T-cell (primary cell): Measurements from ENCODE around the gene NNT. TPM values are rescaled to one million over a fixed set of nuclear protein-coding genes. Genes with fewer than 3 reads are reported as not detected.

Experiments used
- ATAC-seq, 4 experiments: fragments of 200-7000 bp in 3 of 4; fragments of 150-1000 bp in 1 of 4; cut with Tn5 transposase; replicated peaks in 1 of 4; 1 replicate in 3 of 4; 2 replicates in 1 of 4; pipeline ENCODE4 v1.10.0; 2021; ENCODE audit warnings: moderate library complexity in 3 of 4, mild to moderate bottlenecking in 2 of 4, moderate number of reproducible peaks in 1 of 4
- CTCF ChIA-PET, 2 donors: fragments of 300-600 bp; sonication (Branson Sonifier 250); formaldehyde crosslinking; loops; one replicate each; lab custom pipeline; 2022; ENCODE audit warnings: antibody characterized with exemption in 2 of 2; lab: Charles Lee
- POLR2A ChIA-PET, 2 donors: fragments of 300-600 bp; sonication (Branson Sonifier 250); formaldehyde crosslinking; loops; one replicate each; lab custom pipeline; 2022; ENCODE audit warnings: antibody characterized with exemption in 2 of 2; lab: Charles Lee
- DNase-seq, 35 experiments: peaks; one replicate each; pipeline versions ENCODE4 v3.0.0 to v3.0.0-alpha.2; 2013 to 2023
- H3K27ac ChIP-seq: one replicate; pipeline ENCODE4 v1.5.1; 2013; ENCODE audit warnings: low read length
- H3K27me3 ChIP-seq, 2 experiments: replicated peaks in 1 of 2; 1 replicate in 1 of 2; 2 replicates in 1 of 2; pipeline versions ENCODE4 v1.6.1 to v1.7.0; 2013; ENCODE audit warnings: low read length in 1 of 2, mixed read lengths in 1 of 2; ENCODE audit not compliant: control insufficient read depth in 2 of 2, insufficient read depth in 2 of 2; ENCODE audit errors: extremely low read depth in 1 of 2
- H3K36me3 ChIP-seq, 2 donors: 1 replicate in 1 of 2; 2 replicates in 1 of 2; pipeline versions ENCODE4 v1.6.1 to v1.7.0; 2013; ENCODE audit warnings: low read length in 1 of 2; ENCODE audit not compliant: control insufficient read depth in 2 of 2, insufficient read depth in 1 of 2; ENCODE audit errors: extremely low read depth in 1 of 2
- H3K4me1 ChIP-seq, 2 experiments: 1 replicate in 1 of 2; 2 replicates in 1 of 2; pipeline versions ENCODE4 v1.6.1 to v1.7.0; 2013; ENCODE audit warnings: low read length in 2 of 2, mixed read lengths in 1 of 2; ENCODE audit not compliant: insufficient read depth in 2 of 2, control insufficient read depth in 1 of 2; ENCODE audit errors: extremely low read depth in 1 of 2
- H3K4me3 ChIP-seq, 2 donors: 1 replicate in 1 of 2; 2 replicates in 1 of 2; pipeline versions ENCODE4 v1.5.1 to v1.7.0; 2013; ENCODE audit warnings: mild to moderate bottlenecking in 2 of 2, low read length in 1 of 2, moderate library complexity in 1 of 2; ENCODE audit not compliant: control insufficient read depth in 1 of 2; ENCODE audit errors: extremely low read depth in 1 of 2
- H3K9me3 ChIP-seq: 2 replicates; pipeline ENCODE4 v1.7.0; 2013
- H3K27ac Mint-ChIP-seq, 2 donors: one replicate each; pipeline ENCODE4 v1.8.0; 2020 to 2021; ENCODE audit warnings: mild to moderate bottlenecking in 2 of 2, mixed read lengths in 2 of 2
- H3K27me3 Mint-ChIP-seq, 2 donors: one replicate each; pipeline ENCODE4 v1.8.0; 2021 to 2022; ENCODE audit warnings: mixed read lengths in 2 of 2
- H3K36me3 Mint-ChIP-seq: one replicate; pipeline ENCODE4 v1.8.0; 2021; ENCODE audit warnings: mixed read lengths
- H3K4me1 Mint-ChIP-seq, 3 donors: one replicate each; pipeline ENCODE4 v1.8.0; 2020 to 2022; ENCODE audit warnings: mixed read lengths in 3 of 3, mild to moderate bottlenecking in 1 of 3
- H3K4me3 Mint-ChIP-seq, 3 donors: one replicate each; pipeline ENCODE4 v1.8.0; 2020 to 2022; ENCODE audit warnings: mild to moderate bottlenecking in 3 of 3, mixed read lengths in 3 of 3, moderate library complexity in 3 of 3
- H3K9me3 Mint-ChIP-seq, 3 donors: one replicate each; pipeline ENCODE4 v1.8.0; 2020 to 2022; ENCODE audit warnings: mixed read lengths in 3 of 3
- WGBS: methylation state at CpG from one replicate; pipeline ENCODE4 v1.1.5; 2013; ENCODE audit warnings: missing lambda C conversion rate; ENCODE audit not compliant: insufficient coverage; 5-methylcytosine and 5-hydroxymethylcytosine counted together
- total RNA-seq, 35 experiments: library from RNA in 6 of 35; stranded (reverse) in 6 of 35; fragments of 120-200 nt in 1 of 35; gene quantifications; one replicate each; pipeline versions ENCODE4 v1.2.1 to v1.2.4 and lab custom pipeline; 2013 to 2026

NNT gene
- total RNA-seq, 5 donors from 2014 or later (not counting 1 experiment from before 2014, with no cell fraction given): 49.3 to 56.3 (median 52.6) TPM

GRCh38 chr5:43604699-43605098 is 1.7 kb downstream of the NNT start:
- Histone ChIP-seq H3K9me3 (no peaks in the 10 kb centered on the region), H3K36me3 (peaks cover 0 to 10% of the 10 kb centered on the region in 2 donors), H3K4me3 (no peak overlapping the region), H3K27ac (no peak overlapping the region), H3K4me1 (peaks cover 8 to 28% of the 10 kb centered on the region in 2 experiments), H3K27me3 (no peaks in the 10 kb centered on the region)
- H3K4me3 Mint-ChIP-seq: peak overlapping the region; percentile 89 to 96 (median 91)
- ChIA-PET POLR2A (interaction anchor here in 1 of 2 donors (1.1 kb wide), 1 partner anchor 292 kb away, joined by 3 read pairs; the partner anchor contains the start of gene HMGCS1), CTCF (interaction anchor here (0.6 to 2.7 kb wide), 4 partner anchors 121 to 577 kb away, joined by 4 to 12 read pairs (median 6); partner anchors contain the start of gene TMEM267 (in 1 of the 2))
- WGBS: 100% methylated on average over 2 of the region's 4 CpGs
- no peak for DNase-seq
- H3K27ac Mint-ChIP-seq: peak overlapping the region in 1 of 2 donors; percentile 88
- H3K36me3 Mint-ChIP-seq: peaks cover 29% of the 10 kb centered on the region
- no peaks in the 10 kb centered on the region for H3K27me3 Mint-ChIP-seq
- no peaks in the 10 kb centered on the region for H3K9me3 Mint-ChIP-seq
- no peak for ATAC-seq
- H3K4me1 Mint-ChIP-seq: peaks cover 66 to 72% (median 67%) of the 10 kb centered on the region in 3 donors

GRCh38 chr5:43606351-43606750 is 3.4 kb downstream of the NNT start:
- Histone ChIP-seq H3K4me3 (no peak overlapping the region), H3K27me3 (no peaks in the 10 kb centered on the region), H3K27ac (no peak overlapping the region), H3K9me3 (no peaks in the 10 kb centered on the region), H3K36me3 (peaks cover 0 to 21% of the 10 kb centered on the region in 2 donors), H3K4me1 (peaks cover 8 to 28% of the 10 kb centered on the region in 2 experiments)
- no peak overlapping the region for H3K4me3 Mint-ChIP-seq
- peaks cover 66 to 77% (median 68%) of the 10 kb centered on the region in 3 donors for H3K4me1 Mint-ChIP-seq
- WGBS: no CpG with 5 or more reads among the region's 3 CpGs
- ATAC-seq: no peak
- no peak for DNase-seq
- H3K27me3 Mint-ChIP-seq: no peaks in the 10 kb centered on the region
- H3K27ac Mint-ChIP-seq: no peak overlapping the region
- CTCF ChIA-PET: interaction anchor here in 1 of 2 donors (1.1 to 1.8 kb wide), 2 partner anchors 52 to 122 kb away, joined by 5 read pairs; partner anchors contain the start of gene TMEM267
- no peaks in the 10 kb centered on the region for H3K9me3 Mint-ChIP-seq
- POLR2A ChIA-PET: interaction anchor here in 1 of 2 donors (0.5 to 0.6 kb wide), 2 partner anchors 10 to 121 kb away, joined by 3 to 5 read pairs; no protein-coding TSS in a partner anchor
- peaks cover 39% of the 10 kb centered on the region for H3K36me3 Mint-ChIP-seq

DNA sequence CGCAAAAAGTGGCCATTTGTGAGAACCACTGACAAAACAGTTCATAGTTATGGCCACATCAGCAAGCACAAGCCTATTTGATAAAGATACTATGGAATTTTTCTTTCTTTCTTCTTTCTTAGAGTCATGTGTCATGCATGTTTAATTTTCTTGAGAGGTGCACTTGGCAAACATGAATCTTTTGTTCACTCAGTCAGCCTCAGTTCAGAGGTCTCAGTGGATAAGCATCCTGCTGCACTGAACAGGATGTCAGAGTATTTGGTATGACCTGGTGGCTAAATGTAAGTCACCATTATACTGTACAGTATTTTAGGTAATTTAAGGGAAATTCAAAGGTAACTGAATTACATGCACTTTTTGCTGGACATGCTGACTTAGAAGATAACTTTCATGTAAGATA is 5.4 kb downstream of the NNT start:
- ChIA-PET POLR2A (interaction anchor here in 1 of 2 donors (0.7 kb wide), 1 partner anchor 1737 kb away, joined by 3 read pairs; no protein-coding TSS in a partner anchor), CTCF (interaction anchor here (0.5 to 1.9 kb wide), 3 partner anchors 12 to 60 kb away, joined by 4 read pairs; no protein-coding TSS in a partner anchor)
- Mint-ChIP-seq H3K36me3 (peaks cover 53% of the 10 kb centered on the region), H3K27me3 (no peaks in the 10 kb centered on the region), H3K27ac (no peak overlapping the region), H3K4me3 (no peak overlapping the region), H3K4me1 (peaks cover 49 to 65% (median 56%) of the 10 kb centered on the region in 3 donors), H3K9me3 (no peaks in the 10 kb centered on the region)
- ATAC-seq: no peak
- Histone ChIP-seq H3K27ac (no peak overlapping the region), H3K4me3 (no peak overlapping the region), H3K27me3 (no peaks in the 10 kb centered on the region), H3K9me3 (no peaks in the 10 kb centered on the region), H3K4me1 (peaks cover 0 to 22% of the 10 kb centered on the region in 2 experiments), H3K36me3 (peaks cover 0 to 39% of the 10 kb centered on the region in 2 donors)
- whole genome bisulfite sequencing: no CpG with 5 or more reads among the region's 1 CpG
- DNase-seq: no peak

- peak; percentile 59 to 66 (median 64) for ATAC-seq
Observed at GRCh38 chr5:43609752-43610151, 6.8 kb downstream of the NNT start.

GRCh38 chr5:43613370-43613769 is 10.4 kb downstream of the NNT start:
- DNase-seq (no peak), ATAC-seq (no peak)
- Histone ChIP-seq H3K4me1 (no peaks in the 10 kb centered on the region), H3K4me3 (no peak overlapping the region), H3K36me3 (peaks cover 0 to 70% of the 10 kb centered on the region in 2 donors), H3K9me3 (no peaks in the 10 kb centered on the region), H3K27ac (no peak overlapping the region), H3K27me3 (no peaks in the 10 kb centered on the region)
- H3K4me3 Mint-ChIP-seq: no peak overlapping the region
- H3K9me3 Mint-ChIP-seq: no peaks in the 10 kb centered on the region
- no peak overlapping the region for H3K27ac Mint-ChIP-seq
- peaks cover 10 to 26% (median 25%) of the 10 kb centered on the region in 3 donors for H3K4me1 Mint-ChIP-seq
- ChIA-PET POLR2A (no interaction called here), CTCF (interaction anchor here in 1 of 2 donors (0.6 to 0.7 kb wide), 2 partner anchors 11 to 16 kb away, joined by 3 read pairs; partner anchors contain the start of gene NNT)
- H3K27me3 Mint-ChIP-seq: no peaks in the 10 kb centered on the region
- H3K36me3 Mint-ChIP-seq: peaks cover 57% of the 10 kb centered on the region
- 80% methylated on average over 1 of the region's 4 CpGs for WGBS

More at GRCh38 chr5:43609752-43610151, 6.8 kb downstream of the NNT start:
- ChIA-PET CTCF (interaction anchor here (0.6 to 1.9 kb wide), 11 partner anchors 9 to 1753 kb away, joined by 3 to 7 read pairs (median 4); partner anchors contain the start of gene TMEM267 (in 1 of the 2)), POLR2A (interaction anchor here (0.6 to 0.7 kb wide), 3 partner anchors 295 to 643 kb away, joined by 3 to 5 read pairs (median 4); no protein-coding TSS in a partner anchor)
- peak in 2 of 35 experiments; percentile 2 to 34 for DNase-seq
- H3K4me1 ChIP-seq: peaks cover 0 to 9% of the 10 kb centered on the region in 2 experiments
- WGBS: 67% methylated on average over 1 of the region's 1 CpG
- Mint-ChIP-seq H3K4me3 (no peak overlapping the region), H3K27ac (peak overlapping the region in 1 of 2 donors; percentile 19), H3K36me3 (peaks cover 62% of the 10 kb centered on the region), H3K9me3 (no peaks in the 10 kb centered on the region), H3K27me3 (no peaks in the 10 kb centered on the region), H3K4me1 (peaks cover 37 to 51% (median 42%) of the 10 kb centered on the region in 3 donors)
- H3K27me3 ChIP-seq: no peaks in the 10 kb centered on the region
- H3K27ac ChIP-seq: no peak overlapping the region
- H3K36me3 ChIP-seq: peaks cover 0 to 50% of the 10 kb centered on the region in 2 donors
- no peaks in the 10 kb centered on the region for H3K9me3 ChIP-seq
- no peak overlapping the region for H3K4me3 ChIP-seq

- no peaks in the 10 kb centered on the region for H3K27me3 Mint-ChIP-seq
- no peaks in the 10 kb centered on the region for H3K9me3 Mint-ChIP-seq
- CTCF ChIA-PET: interaction anchor here in 1 of 2 donors (1.3 kb wide), 1 partner anchor 16 kb away, joined by 5 read pairs; no protein-coding TSS in a partner anchor
- H3K4me3 Mint-ChIP-seq: no peak overlapping the region
- H3K4me3 ChIP-seq: no peak overlapping the region
- DNase-seq: no peak
- no peak overlapping the region for H3K27ac ChIP-seq
- peaks cover 5 to 13% (median 11%) of the 10 kb centered on the region in 3 donors for H3K4me1 Mint-ChIP-seq
- H3K4me1 ChIP-seq: no peaks in the 10 kb centered on the region
- H3K36me3 Mint-ChIP-seq: peaks cover 51% of the 10 kb centered on the region
- POLR2A ChIA-PET: interaction anchor here in 1 of 2 donors (0.5 kb wide), 1 partner anchor 63 kb away, joined by 3 read pairs; no protein-coding TSS in a partner anchor
- no peak for ATAC-seq
- peaks cover 0 to 65% of the 10 kb centered on the region in 2 donors for H3K36me3 ChIP-seq
- H3K27me3 ChIP-seq: no peaks in the 10 kb centered on the region
- H3K9me3 ChIP-seq: no peaks in the 10 kb centered on the region
- WGBS: 95% methylated on average over 4 of the region's 5 CpGs
- H3K27ac Mint-ChIP-seq: no peak overlapping the region
Observed at GRCh38 chr5:43615445-43616184, 12.6 kb downstream of the NNT start.
